ENCODE measurements around the gene DACH1. TPM values are rescaled to one million over a fixed set of nuclear protein-coding genes. Genes with fewer than 3 reads are reported as not detected.

The DACH1 gene
- total and polyA plus RNA-seq, 2 donors (not counting 3 experiments of a cell fraction or from before 2014, with no cell fraction given): 8.6 to 28.3 TPM

- DNase-seq (ENCODE audit: low read depth, low spot score) (no peak), FAIRE-seq (no peak)
- Histone ChIP-seq H3K4me1 (ENCODE audit: control insufficient read depth, extremely low read depth, insufficient read depth, low read length) (no peaks in the 10 kb centered on the region), H3K36me3 (ENCODE audit: control insufficient read depth in 2 of 2, extremely low read depth in 1 of 2, insufficient read depth in 2 of 2, low read length in 2 of 2) (no peaks in the 10 kb centered on the region), H3K79me2 (ENCODE audit: control insufficient read depth, insufficient read depth, low read length) (no peaks in the 10 kb centered on the region), H3K9me1 (replicated peaks; ENCODE audit: control insufficient read depth, extremely low read depth, insufficient read depth, low read length) (no peaks in the 10 kb centered on the region), H4K20me1 (replicated peaks; ENCODE audit: control insufficient read depth, extremely low read depth, insufficient read depth, low read length) (no peaks in the 10 kb centered on the region), H3K27ac (ENCODE audit: insufficient read depth, low read depth, low read length) (no peak overlapping the region), H3K4me2 (ENCODE audit: insufficient read depth, low read length) (no peak overlapping the region), H3K9ac (replicated peaks; ENCODE audit: extremely low read depth, insufficient read depth, low read length) (no peak overlapping the region), H3K9me3 (replicated peaks; ENCODE audit: control insufficient read depth, insufficient read depth, low read length) (no peaks in the 10 kb centered on the region), H3K4me3 (replicated peaks in 1 of 3; ENCODE audit: insufficient read depth in 1 of 3, low read depth in 1 of 3, low read length in 3 of 3) (no peak overlapping the region), H3K27me3 (ENCODE audit: control insufficient read depth in 2 of 2, insufficient read depth in 2 of 2, low read length in 2 of 2) (no peaks in the 10 kb centered on the region), H2AFZ (ENCODE audit: low read depth, low read length) (peak overlapping the region; percentile 45)
- TF ChIP-seq POLR2A (IDR thresholded peaks at IDR 0.05; ENCODE audit: low read depth, low read length): no peak
- TF ChIP-seq FOS (IDR thresholded peaks at IDR 0.05; ENCODE audit: borderline replicate concordance, insufficient read depth, low read length): no peak
- TF ChIP-seq MYC (IDR thresholded peaks at IDR 0.05; ENCODE audit: low read depth, low read length): no peak
- TF ChIP-seq EZH2 (IDR thresholded peaks at IDR 0.05; ENCODE audit: borderline replicate concordance, low read depth, low read length, severe bottlenecking): no peak
- TF ChIP-seq JUN (IDR thresholded peaks at IDR 0.05; ENCODE audit: borderline replicate concordance, insufficient read depth, insufficient read length, low read depth): no peak
- TF ChIP-seq, protein P1, sequence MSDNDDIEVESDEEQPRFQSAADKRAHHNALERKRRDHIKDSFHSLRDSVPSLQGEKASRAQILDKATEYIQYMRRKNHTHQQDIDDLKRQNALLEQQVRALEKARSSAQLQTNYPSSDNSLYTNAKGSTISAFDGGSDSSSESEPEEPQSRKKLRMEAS (IDR thresholded peaks at IDR 0.05; ENCODE audit: insufficient read depth, insufficient read length): no peak
- TF ChIP-seq, protein P2, sequence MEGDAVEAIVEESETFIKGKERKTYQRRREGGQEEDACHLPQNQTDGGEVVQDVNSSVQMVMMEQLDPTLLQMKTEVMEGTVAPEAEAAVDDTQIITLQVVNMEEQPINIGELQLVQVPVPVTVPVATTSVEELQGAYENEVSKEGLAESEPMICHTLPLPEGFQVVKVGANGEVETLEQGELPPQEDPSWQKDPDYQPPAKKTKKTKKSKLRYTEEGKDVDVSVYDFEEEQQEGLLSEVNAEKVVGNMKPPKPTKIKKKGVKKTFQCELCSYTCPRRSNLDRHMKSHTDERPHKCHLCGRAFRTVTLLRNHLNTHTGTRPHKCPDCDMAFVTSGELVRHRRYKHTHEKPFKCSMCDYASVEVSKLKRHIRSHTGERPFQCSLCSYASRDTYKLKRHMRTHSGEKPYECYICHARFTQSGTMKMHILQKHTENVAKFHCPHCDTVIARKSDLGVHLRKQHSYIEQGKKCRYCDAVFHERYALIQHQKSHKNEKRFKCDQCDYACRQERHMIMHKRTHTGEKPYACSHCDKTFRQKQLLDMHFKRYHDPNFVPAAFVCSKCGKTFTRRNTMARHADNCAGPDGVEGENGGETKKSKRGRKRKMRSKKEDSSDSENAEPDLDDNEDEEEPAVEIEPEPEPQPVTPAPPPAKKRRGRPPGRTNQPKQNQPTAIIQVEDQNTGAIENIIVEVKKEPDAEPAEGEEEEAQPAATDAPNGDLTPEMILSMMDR (IDR thresholded peaks at IDR 0.05; ENCODE audit: extremely low read depth in 1 of 2, insufficient read depth in 1 of 2, low read depth in 1 of 2, low read length in 2 of 2): no peak
- no peak for TF ChIP-seq POLR2AphosphoS5 (IDR thresholded peaks at IDR 0.05; ENCODE audit: insufficient read depth, low read depth, low read length)
- TF ChIP-seq GATA2 (IDR thresholded peaks at IDR 0.05; ENCODE audit: insufficient read depth, insufficient read length, low read depth, low read length): no peak
- CTCF ChIA-PET: interaction anchor here (1.1 kb wide), 1 partner anchor 50 kb away, joined by 3 read pairs; no protein-coding TSS in a partner anchor
- BruUV-seq (replicated peaks): no TSS peak
- intact Hi-C loops (cut with micrococcal nuclease): no loop called here
- dilution Hi-C loops (cut with MboI; ENCODE audit: extremely low pct_ligation_motif_present, low sequenced_read_pairs): no loop called here
- POLR2A ChIA-PET: no interaction called here
These were observed 38.4 kb downstream of the DACH1 start for GRCh38 chr13:71828564-71828963.

Data from endothelial cell of umbilical vein (primary cell).